KOPT-K1 (cell line): ENCODE results near the gene RIF1.
"Not testable (repeated sequence)": the region's sequence is repeated elsewhere in the genome, so short reads cannot be mapped to it uniquely, and the experiment has no call there.

Experiments
- H3K27ac ChIP-seq: fragments of 200-600 bp; sonication (generic); 2 replicates; pipeline ENCODE4 v1.5.1; 2016; ENCODE audit warnings: antibody characterized with exemption, mild to moderate bottlenecking, low read depth, low read length; ENCODE audit not compliant: poor library complexity, severe bottlenecking
- H3K36me3 ChIP-seq: fragments of 200-600 bp; sonication (generic); 2 replicates; pipeline ENCODE4 v1.5.1; 2017; ENCODE audit warnings: antibody characterized with exemption, mild to moderate bottlenecking, low read length, moderate library complexity; ENCODE audit not compliant: insufficient read depth
- H3K9me3 ChIP-seq: fragments of 200-600 bp; sonication (generic); 2 replicates; pipeline ENCODE4 v1.5.1; 2017; ENCODE audit warnings: antibody characterized with exemption, low read length, mild to moderate bottlenecking; ENCODE audit not compliant: insufficient read depth, poor library complexity, severe bottlenecking

Gene RIF1

GRCh38 chr2:151399981-151400380 lies 9.7 kb upstream of the RIF1 start:
- Histone ChIP-seq H3K9me3 (no peaks in the 10 kb centered on the region), H3K36me3 (no peaks in the 10 kb centered on the region), H3K27ac (no peak overlapping the region)

DNA sequence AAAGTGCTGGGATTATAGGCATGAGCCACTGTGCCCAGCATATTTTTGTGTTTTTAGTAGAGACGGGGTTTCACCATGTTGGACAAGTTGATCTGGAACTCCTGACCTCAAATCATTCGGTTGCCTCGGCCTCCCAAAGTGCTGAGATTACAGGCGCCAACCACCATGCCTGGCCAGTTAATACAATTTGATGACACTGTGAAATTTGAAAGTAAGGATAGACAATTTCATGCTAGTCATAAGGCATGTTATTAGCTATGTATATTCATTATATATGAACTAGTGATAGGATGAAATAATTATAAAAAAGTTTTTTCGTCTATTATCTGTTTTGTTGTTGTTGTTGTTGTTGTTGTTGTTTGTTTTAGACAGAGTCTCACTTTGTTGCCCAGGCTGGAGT lies 8.6 kb upstream of the RIF1 start:
- H3K9me3 ChIP-seq = no peaks in the 10 kb centered on the region
- H3K36me3 ChIP-seq = no peaks in the 10 kb centered on the region
- H3K27ac ChIP-seq = no peak overlapping the region

DNA sequence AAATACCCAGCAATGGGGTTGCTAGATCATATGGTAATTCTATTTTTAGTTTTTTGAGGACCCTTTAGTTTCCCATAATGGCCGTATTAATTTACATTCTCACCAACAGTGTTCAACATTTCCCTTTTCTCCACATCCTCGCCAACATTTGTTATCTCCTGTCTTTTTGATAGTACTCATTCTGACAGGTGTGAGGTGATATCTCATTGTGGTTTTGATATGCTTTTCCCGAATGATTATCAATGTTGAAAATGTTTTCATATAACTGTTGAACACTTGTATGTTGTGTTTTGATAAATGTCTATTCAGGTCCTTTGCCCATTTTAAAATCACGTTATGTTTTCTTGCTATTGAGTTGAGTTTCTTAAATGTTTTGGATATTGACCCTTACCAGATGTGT lies 5.8 kb upstream of the RIF1 start:
- no peaks in the 10 kb centered on the region for H3K36me3 ChIP-seq
- H3K9me3 ChIP-seq = no peaks in the 10 kb centered on the region
- no peak overlapping the region for H3K27ac ChIP-seq

DNA sequence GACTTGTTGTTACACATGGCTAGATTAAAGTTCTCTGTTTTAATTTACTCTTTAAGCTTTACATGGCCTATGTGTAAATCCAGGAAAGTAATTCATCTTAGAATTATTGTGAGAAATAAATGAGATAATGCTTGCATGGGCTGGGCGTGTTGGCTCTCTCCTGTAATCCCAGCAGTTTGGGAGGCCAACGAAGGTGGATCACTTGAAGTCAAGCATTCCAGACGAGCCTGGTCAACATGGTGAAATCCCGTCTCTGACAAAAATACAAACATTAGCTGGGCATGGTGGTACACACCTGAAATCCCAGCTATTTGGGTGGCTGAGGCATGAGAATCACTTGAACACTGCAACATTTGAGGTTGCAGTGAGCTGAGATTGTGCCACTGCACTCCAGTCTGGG lies 4.3 kb upstream of the RIF1 start:
- no peaks in the 10 kb centered on the region for H3K36me3 ChIP-seq
- H3K27ac ChIP-seq = no peak overlapping the region
- no peaks in the 10 kb centered on the region for H3K9me3 ChIP-seq

DNA sequence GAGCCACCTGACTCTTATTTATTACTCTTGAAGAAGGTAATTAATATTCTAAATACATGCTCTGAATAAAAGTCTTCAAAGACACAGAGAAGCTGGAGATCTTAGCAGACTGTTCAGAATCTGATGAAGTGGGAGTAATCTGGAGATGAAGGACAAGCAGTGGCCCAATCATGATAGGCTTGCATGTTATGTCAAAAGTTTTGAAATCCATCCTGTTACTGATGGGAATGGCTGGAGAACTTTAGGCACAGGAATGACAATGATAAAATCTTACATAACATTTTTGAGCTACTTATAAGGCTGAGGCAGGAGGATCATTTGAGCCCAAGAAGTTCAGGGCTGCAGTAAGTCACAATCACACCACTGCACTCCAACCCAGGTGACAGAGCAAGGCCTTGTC lies 2.4 kb upstream of the RIF1 start:
- Histone ChIP-seq H3K36me3 (peaks cover 10% of the 10 kb centered on the region), H3K9me3 (no peaks in the 10 kb centered on the region), H3K27ac (no peak overlapping the region)

GRCh38 chr2:151408788-151409600 lies 708 bp upstream of the RIF1 start:
- Histone ChIP-seq H3K9me3 (no peaks in the 10 kb centered on the region), H3K36me3 (peaks cover 27% of the 10 kb centered on the region), H3K27ac (peak overlapping the region; percentile 92)

- H3K27ac ChIP-seq = peak overlapping the region; percentile 92
- peaks cover 41% of the 10 kb centered on the region for H3K36me3 ChIP-seq
- H3K9me3 ChIP-seq = no peaks in the 10 kb centered on the region
Observed at GRCh38 chr2:151410485-151410834, 758 bp downstream of the RIF1 start.

DNA sequence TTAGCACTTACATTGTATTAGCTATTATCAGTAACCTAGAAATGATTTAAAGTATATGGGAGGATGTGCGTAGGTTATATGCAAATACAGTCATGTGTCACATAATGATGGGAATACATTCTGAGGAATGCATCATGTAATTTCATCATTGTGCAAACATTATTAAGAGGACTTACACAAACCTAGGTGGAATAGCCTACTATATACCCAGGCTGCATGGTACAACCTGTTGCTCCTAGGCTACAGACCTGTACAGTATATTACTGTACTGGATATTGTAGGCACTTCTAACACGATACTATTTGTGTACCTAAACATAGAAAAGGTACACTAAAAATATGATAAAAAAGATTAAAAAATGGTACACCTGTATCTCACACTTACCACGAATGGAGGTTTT lies 7.9 kb downstream of the RIF1 start:
- peaks cover 99% of the 10 kb centered on the region for H3K36me3 ChIP-seq
- H3K27ac ChIP-seq = no peak overlapping the region
- H3K9me3 ChIP-seq = no peaks in the 10 kb centered on the region

DNA sequence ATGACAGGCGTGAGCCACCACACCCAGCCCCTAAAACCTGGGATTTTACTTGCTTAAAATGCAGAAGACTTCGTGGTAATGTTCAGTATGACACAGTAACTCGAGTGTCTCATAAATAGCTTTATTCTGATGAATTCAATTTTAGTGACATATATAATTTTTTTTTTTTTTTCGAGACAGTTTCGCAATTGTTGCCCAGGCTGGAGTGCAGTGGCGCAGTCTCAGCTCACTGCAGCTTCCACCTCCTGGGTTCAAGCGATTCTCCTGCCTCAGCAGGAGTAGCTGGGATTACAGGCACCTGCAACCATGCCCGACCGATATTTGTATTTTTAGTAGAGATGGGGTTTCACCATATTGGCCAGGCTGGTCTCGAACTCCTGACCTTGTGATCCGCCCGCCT lies 12.0 kb downstream of the RIF1 start:
- not testable (repeated sequence) for H3K9me3 ChIP-seq, H3K27ac ChIP-seq
- H3K36me3 ChIP-seq = peaks cover 100% of the 10 kb centered on the region

DNA sequence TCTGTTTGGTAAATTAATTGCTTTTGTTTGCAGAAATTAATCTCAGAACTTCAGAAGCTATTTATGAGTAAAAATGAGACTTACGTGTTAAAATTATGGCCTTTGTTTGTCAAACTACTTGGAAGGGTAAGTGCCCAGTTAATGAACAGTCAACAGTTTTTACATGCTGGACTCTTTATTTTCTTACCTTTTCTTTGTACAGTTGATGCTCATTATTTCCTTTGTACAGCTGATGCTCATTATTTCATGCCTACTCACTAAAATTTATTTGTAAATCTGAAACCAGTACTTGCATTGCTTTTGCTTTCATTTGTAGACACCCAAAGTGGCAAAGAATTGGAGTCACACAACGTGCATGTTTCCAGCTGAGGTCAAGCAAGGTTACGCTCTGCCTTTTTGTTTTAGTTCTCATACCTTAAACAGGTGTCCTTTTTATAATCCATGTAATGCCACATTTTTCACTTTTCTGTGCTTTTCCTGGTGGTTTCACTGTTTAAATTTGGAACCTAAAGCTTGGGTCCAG lies 13.3 kb downstream of the RIF1 start:
- Histone ChIP-seq H3K36me3 (peaks cover 100% of the 10 kb centered on the region), H3K27ac (no peak overlapping the region), H3K9me3 (no peaks in the 10 kb centered on the region)

GRCh38 chr2:151423760-151424159 lies 14.1 kb downstream of the RIF1 start:
- Histone ChIP-seq H3K27ac (no peak overlapping the region), H3K9me3 (no peaks in the 10 kb centered on the region), H3K36me3 (peaks cover 100% of the 10 kb centered on the region)

DNA sequence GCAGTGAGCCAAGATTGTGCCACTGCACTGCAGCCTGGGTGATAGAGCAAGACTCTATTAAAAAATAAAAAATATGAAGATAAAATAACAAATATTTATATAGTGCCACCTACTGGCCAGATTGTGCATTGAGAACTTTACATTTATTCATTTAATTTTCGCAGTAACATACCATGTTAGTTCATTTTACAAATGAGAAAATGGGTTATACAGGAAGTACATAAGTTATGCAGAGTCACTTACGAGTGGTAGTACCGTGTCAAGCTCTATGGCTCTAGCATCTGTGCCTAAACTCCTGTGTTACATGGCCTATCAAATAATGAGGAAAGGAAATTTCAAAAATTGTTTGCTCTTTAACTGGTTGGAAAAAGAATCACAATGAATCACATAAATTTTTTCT lies 27.9 kb downstream of the RIF1 start:
- no peaks in the 10 kb centered on the region for H3K9me3 ChIP-seq
- H3K36me3 ChIP-seq = peaks cover 98% of the 10 kb centered on the region
- H3K27ac ChIP-seq = no peak overlapping the region

GRCh38 chr2:151438506-151438905 lies 28.8 kb downstream of the RIF1 start:
- H3K36me3 ChIP-seq = peaks cover 98% of the 10 kb centered on the region
- no peaks in the 10 kb centered on the region for H3K9me3 ChIP-seq
- H3K27ac ChIP-seq = no peak overlapping the region

- no peak overlapping the region for H3K27ac ChIP-seq
- no peaks in the 10 kb centered on the region for H3K9me3 ChIP-seq
- H3K36me3 ChIP-seq = peaks cover 98% of the 10 kb centered on the region
Observed at GRCh38 chr2:151439127-151439526, 29.4 kb downstream of the RIF1 start.

DNA sequence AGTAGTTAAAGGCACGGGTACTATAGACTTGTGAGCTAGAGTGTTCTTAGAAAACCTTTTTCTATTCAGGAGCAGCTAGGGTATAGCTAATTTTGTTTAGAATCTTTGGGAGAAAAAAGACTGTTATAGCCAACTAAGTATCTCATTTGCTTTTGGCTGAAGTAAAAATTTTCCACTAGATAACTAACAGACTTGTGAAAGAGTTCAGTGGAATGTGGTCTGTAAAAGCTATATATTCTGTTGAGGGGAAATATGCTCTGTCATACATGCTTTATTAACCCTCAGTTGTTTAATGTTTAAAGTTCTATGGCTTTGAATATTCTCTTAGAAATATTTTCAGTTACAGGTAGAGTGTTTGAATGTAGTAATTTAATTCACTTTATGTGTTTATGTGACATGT lies 49.7 kb downstream of the RIF1 start:
- Histone ChIP-seq H3K27ac (no peak overlapping the region), H3K36me3 (peaks cover 100% of the 10 kb centered on the region), H3K9me3 (no peaks in the 10 kb centered on the region)

DNA sequence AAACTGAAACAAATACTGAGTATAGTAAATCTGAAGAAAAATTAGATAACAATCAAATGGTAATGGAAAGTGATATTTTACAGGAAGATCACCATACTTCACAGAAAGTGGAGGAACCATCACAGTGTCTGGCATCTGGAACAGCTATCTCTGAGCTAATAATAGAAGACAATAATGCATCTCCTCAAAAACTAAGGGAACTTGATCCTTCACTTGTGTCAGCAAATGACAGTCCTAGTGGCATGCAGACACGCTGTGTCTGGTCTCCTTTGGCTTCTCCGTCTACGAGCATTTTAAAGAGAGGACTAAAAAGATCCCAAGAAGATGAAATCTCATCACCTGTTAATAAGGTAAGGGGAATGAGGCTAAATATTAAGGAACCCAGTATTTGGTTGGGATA lies 56.1 kb downstream of the RIF1 start:
- H3K27ac ChIP-seq = no peak overlapping the region
- peaks cover 100% of the 10 kb centered on the region for H3K36me3 ChIP-seq
- peaks cover 3% of the 10 kb centered on the region for H3K9me3 ChIP-seq
